G401.6 (cell line): ENCODE measurements around the gene KCNQ1OT1.

Experiments used
- FAIRE-seq: peaks from 2 replicates; lab custom pipeline; 2012; peaks lifted over from hg19 to GRCh38; lab: Jason Lieb, UNC

KCNQ1OT1 gene

DNA sequence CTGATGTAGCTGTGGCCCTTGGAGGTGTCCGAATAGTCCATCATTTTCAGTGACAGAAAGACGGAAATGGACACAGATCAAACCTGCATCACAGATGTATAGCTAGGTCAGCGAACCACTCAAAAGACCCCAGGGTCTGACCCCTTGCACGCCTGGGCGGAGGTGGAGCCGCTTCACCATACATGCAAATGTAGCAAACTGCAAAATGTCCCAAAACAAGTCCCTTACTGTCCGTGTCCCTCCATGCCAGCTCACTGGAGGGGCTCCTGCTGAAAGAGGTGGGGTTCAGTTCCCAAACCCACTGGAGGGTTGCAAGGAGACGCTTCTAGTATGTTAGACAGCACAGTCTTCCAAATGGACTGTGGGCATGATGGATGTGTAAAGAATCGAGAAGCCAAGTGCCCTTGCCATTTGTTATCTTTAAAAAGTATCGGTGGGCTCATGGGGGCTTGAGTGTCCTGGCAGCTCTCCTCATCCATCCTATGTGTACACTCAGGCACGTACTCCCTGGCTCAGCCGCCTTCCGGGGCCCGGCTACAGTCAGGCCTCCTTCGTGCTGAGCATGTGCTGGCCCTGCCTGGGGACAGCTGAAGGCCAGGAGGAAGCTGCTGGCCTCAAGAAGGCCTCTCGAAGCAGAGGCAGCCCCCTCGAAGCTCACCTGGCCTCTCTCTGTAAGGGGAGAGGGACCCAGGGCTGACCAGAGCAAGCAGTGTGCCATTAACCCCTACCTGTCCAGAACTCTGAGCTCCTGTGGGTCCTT is 20.2 kb upstream of the KCNQ1OT1 start:
- FAIRE-seq = no peak

DNA sequence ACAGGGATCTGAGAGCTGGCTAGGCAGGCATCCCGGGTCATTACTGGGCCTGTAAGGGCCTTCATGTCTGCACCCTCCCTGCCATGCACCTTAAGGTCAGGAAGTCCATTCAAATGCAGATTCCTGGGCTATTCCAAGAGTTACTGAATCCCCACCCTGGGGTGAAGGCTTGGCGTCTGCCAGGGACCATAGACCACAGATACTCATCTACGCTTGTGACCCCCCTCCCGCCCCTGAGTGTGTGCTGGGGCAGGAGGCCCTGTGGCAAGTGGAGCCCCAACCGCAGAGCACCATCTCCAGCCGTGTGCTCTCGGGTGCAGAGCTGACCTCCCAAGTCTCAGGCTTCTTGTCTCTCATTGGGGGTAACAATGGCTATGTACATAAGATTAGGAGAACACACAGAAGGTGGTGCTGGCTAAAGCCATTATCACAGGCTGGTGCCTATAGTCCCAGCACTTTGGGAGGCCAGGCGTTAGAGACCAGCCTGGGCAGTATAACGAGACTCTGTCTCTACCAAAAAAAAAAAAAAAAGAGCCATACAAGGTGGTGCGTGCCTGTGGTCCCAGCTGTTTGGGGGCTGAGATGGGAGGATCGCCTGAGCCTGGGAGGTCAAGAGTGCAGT is 19.1 kb upstream of the KCNQ1OT1 start:
- no peak for FAIRE-seq

DNA sequence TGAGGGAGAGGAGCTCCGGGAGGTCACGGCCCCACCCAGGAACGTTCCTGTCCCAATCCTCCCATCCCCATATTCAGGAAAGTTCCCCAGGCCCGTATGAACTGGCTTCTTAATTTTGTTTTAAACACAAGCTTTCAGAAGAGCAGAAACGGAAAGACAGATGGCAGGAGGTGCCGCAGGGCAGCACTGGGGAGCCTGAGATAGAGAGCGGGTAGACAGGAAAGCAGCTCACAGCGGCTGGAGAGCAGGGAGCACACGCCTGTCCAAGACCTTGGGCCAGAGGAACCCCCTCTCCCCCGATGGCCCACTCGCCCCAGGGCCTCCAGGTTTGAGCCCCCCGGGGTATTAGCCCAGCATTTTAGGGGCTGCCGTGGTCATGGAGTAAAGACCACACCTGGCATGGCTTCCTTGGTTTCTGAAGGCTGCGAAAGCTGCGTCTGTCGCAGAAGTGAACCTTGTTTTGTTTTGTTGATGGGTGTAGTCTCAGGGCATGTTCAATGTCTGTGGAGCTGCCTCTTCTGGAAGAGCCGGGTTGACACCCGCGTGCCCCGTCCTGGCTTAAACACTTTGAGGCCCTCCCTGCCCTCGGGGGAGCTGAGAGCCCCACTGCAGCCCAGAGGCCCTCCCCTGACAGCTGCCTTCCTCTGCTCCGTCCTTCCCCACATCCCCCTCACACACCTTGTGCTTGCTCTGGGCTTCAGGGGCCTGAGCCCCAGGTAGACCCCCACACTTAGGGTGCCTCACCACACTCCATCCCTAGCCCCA is 17.9 kb upstream of the KCNQ1OT1 start:
- FAIRE-seq = no peak

DNA sequence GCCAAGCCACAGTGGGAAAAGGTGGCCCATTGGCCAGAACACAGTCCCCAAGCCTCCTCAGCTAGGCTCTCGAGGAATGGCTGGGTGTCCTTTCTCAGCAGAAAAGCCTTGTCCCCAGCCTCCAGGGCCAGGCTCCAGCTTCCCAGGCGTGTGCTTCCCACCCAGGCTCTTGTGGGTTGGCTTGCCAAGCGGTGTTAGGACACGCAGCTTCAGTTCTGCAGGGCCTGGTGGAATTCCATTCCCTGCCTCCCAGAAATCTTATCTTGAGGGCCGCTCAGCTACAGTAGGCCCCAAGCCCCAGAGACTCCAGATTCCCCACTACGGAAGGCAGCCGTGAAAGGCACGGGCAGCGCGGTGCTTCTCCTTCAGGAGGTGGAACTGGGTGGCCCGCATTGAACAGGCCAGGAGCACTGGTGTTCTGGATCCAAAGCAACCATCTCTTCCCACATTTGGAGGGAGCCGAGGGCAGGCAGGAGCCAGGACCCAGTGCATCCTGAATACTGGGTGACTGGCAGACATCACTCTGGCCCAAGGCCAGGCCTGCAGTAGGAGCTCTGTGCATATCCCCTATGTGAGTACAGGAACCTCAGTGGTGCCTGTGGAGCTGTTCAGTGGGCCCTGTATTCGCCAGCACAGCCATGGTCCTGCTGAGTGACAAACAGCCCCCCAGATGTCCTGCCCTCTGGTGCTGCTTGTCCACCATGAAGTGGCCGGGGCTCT is 16.7 kb upstream of the KCNQ1OT1 start:
- no peak for FAIRE-seq

DNA sequence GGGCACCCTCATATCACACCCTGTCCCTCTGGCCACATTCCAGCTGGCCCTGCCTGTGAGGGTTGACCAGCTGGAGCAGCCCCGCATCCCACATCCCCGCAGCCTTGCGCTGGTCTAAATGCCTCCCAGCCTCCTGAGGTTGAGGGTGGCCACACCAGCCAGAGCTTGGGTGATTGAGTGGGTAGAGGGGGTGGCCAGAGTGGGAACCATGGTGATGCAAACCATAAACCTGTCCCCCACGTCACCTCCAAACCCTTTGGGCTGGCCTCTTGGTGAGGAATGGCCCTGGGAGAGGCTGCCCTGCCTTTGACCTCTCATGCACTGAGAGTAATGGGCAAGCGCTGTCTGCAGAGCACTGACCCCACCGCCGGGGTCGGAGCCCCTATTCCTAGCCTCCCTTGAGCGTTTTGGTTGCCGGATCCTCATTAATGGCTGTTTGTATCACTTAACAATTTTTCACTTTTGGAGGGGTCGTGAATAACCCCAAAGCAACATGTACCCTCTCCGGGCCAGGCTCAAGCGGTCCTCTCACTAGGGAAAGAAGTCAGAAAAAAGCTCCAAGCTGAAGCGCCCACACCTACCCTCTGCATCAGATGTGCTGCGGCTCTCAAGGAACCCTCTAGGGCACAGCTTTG is 16.0 kb upstream of the KCNQ1OT1 start:
- no peak for FAIRE-seq

DNA sequence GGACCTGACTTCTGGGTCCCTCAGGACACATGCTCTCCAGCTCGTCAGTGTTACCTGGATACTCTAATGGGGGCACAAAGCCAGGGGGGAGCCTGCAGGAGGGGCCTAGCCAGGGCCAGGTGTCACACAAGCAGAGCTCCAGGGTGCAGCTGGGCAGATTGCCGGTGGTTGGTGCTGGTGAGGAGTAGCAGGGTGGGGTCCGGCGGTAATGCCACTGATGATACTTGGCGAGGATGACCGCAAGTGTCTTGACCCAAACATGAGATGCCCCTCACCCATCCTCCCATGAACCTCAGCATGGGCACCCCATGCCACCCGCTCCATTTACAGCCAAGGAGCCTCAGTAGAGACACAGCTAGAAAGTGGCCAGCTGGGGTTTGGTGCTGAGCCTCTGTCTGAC is 15.1 kb upstream of the KCNQ1OT1 start:
- no peak for FAIRE-seq

DNA sequence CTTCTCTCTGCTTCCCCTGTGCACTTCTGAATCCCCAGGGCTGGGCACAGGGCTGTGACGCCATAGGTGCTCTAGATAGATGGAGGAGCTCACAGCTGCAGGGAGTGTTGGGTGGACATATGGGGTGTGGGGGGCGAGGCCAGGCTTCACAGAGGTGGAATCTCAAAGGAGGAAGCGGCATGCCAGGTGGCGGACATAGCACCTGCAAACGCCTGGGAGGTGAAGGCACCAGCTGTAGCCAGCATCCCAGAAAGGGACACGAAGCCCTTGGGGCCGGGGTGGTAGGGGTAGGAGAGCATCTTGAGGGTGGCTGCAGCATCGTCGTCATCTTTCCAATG is 14.6 kb upstream of the KCNQ1OT1 start:
- no peak for FAIRE-seq

DNA sequence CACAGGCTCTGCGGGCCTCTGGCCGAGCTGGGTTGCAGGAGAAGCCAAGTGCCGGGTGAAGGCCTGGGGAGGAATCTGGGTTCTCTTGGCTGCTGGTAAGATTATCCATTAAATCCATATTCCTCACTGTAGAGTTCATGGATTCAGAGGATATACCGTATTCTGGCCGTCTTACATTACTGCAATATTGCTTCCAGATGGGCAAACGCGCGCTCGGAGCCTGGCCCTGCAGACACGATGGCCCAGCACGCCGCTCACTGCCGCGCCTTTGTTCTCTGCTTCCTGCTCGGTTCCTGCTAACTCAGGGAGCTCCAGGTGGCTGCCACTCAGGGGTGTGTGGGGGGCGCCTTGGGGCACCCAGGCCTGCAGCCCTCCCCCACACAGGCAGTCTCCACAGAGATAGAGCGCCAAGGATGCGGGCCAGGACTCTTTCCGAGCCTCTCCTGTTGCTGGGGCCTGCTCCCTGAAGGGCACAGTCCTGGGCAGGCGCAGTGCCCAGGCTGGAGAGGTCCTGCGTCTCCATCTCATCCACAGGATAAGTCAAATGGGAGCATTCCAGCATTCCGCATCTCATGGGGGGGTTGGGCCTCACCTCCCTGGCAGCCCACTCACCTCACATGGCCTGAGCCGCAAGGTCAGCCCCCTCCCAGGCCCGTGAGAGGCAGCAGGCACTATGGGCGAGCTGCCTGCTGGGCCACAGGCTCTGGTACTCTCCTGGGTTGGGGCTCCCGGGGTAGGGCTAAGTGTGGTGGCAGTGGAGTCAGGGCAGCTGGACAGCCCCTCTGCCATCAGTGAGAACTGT is 14.1 kb upstream of the KCNQ1OT1 start:
- no peak for FAIRE-seq

DNA sequence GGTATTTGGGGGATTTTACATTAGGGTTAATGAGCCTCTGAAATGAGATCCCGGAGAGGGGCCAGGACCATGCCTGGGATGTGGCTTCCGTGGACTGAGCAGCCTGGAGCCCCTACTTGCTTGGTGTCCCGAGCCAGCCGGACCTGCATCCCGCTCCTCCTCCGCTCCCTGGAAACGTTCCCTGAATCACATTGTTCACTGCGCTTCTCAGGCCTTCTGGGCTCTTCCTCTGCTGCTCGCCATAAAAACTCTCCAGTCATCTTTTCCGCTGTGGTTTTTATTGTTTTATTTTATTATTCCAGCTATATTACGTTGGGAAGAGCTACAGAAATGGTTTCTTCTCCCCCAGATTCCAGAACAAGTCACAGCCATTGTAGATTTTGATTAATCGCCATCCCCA is 13.3 kb upstream of the KCNQ1OT1 start:
- FAIRE-seq = no peak

DNA sequence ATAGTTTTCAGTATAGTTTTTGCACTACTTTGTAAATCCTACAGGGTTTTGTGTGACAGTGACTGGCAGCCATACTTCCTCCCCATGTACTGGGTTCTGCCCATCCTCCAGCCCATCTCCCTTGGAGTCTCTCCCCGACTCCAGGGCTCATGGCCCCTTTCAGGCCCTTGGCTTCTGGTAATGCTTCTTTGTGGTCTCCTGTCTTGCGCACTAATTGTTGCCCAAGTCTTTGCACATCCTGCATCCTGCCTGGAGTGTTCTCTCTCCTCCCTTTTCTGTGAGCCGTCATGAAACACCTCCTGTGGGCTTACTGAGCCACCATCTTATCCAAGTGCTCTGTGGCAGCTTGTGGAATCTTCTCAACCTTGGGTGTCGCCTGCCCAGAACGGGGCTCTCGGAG is 11.4 kb upstream of the KCNQ1OT1 start:
- no peak for FAIRE-seq

DNA sequence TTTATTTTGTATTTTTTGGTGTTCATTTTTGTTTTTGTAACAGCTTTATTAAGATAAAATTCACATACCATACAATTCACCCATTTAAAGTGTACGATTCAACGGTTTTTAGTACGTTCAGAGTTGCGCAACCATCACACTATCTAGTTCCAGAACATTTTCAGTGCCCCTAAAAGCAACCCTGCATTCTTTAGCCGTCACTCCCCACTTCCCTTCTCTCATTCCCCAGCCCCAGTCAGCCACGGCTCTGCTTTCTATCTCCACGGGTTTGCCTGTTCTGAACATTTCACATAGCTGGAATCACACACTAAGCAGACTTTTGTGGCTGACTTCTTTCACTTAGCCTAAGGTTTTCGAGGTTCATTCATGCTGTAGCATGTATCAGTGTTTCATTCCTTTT is 9.6 kb upstream of the KCNQ1OT1 start:
- no peak for FAIRE-seq

DNA sequence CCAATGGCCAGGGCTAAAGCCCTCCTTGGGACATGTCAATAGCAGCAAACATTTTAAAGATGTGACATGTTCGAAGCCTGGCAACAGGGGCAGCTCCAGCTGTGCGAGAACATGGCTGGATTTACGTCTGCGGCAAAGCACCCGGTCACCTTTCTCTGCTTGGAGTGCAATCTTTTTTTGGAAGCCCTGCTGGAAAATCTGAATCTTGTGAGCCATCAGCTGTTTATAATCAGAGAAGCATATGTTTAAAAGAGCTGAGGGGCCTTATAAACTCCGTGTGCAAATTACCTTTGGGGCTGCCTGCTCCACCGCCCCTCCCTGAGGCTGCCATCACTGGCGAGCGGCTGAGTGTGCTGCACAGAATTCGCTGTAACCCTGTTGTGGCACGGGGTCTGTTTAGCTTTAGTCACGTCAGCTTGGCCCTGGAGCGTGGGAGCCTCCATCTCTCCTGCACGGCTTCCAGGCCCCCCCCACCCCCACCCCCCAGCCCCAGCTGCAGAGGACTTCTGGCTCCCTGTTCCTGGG is 9.0 kb upstream of the KCNQ1OT1 start:
- FAIRE-seq = no peak

DNA sequence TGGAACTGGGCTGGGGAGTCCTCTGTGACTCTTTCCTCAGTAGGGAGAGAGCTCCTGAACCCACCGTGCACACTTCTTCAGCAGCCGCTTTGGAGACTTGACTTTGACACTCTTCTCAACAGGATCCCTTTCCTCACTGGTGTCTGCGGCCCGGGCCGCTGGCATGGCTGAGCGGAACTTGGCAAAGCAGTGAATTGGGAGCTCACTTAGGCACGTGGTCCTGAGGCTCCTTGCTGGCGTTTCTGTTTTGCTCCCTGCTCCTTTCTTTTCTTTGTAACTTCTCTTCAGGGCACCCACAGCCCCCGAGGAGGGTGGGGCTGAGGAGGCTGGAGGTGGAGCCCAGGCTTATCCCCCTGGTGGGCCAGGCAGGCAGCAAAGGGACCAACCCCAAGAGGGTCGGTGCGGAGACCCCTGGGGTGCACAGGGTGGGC is 8.4 kb upstream of the KCNQ1OT1 start:
- no peak for FAIRE-seq

DNA sequence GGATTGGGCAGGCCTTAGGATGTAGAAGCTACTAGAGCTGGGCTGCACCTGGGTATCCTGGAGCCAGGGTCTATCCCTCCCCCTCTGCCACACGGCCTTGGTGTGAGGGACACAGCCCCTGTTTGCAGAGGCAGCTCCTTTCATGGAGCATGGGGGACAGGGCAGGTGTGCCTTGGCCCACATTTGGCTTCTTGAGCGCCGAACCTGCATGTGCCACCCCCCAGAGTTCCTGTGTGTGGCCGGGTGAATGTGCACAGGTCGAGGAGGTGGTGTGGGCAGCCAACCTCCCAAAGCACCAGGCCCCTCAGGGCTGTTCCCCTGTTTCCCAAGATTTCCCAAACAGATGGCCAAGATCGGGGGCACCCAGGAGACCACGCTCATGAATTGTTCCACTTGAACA is 7.9 kb upstream of the KCNQ1OT1 start:
- no peak for FAIRE-seq

DNA sequence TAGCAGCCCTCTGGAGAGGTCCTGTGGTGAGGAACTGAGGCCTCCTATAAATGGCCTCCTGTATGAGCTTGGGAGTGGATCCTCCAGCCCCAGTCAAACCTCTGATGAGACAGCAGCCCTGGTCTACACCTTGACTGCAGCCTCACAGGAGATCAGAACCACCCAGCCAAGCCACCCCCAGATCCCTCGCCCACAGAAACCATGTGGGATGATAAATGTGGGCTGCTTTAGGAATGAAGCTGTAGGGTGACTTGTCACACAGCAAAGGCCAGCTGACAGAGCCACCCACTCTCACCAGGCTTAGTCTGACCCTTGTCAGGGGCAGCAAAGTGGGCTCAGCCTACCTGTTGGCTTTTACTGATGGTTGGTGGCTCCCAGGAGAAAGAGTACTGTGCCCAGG is 6.5 kb upstream of the KCNQ1OT1 start:
- FAIRE-seq = no peak

DNA sequence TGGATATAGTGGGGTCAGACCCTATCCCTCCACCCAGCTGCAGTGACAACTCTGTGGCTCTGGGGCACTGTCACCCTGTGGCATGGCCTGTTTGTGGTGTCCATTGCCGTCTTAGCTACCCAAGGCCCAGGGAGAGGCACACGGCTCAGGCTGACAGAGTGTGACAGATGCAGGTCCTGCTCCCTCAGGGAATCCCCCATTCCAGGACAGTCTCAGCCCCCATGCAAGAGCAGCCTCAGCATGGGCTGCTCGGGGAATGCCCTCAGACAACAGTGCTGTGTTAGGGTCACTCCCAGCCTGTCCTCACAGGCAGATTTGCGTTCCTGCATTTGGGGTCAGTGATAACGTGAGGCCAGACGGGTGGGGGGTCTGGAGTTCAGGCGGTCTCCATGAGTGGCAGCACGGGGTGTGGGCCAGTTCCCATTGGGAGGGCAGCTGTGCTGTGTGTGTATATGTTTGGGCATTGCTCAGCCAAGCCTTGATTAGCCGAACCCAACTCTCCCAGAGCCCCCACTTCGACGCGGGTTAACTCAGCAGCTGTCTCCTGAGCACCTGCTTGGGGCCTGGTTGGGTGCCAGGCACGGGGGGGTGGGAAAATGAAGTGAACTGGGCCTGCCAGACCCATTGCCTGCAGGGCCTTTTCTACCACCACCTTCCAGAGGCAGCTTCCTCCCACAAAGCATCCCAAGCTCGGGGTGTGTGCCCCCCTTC is 5.3 kb upstream of the KCNQ1OT1 start:
- no peak for FAIRE-seq

DNA sequence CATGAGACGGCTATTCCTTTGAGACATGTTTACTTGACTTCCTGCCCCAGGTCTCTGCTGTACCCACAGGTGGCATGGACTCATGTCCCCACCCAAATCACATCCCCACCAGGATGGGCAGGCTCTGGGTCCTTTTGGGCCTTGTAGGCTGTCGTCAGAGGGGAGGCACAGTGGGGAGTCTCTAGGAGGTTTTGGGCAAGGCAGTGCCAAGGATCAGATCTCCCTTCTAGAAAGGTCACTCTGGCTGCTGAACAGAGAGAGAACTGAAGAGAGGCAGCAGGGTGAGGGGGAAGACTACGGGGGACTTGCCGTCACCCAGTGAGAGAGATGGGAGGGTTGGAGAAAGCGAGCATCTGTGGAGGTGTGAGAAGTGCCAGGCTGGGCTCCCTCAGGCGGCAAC is 4.6 kb upstream of the KCNQ1OT1 start:
- no peak for FAIRE-seq

DNA sequence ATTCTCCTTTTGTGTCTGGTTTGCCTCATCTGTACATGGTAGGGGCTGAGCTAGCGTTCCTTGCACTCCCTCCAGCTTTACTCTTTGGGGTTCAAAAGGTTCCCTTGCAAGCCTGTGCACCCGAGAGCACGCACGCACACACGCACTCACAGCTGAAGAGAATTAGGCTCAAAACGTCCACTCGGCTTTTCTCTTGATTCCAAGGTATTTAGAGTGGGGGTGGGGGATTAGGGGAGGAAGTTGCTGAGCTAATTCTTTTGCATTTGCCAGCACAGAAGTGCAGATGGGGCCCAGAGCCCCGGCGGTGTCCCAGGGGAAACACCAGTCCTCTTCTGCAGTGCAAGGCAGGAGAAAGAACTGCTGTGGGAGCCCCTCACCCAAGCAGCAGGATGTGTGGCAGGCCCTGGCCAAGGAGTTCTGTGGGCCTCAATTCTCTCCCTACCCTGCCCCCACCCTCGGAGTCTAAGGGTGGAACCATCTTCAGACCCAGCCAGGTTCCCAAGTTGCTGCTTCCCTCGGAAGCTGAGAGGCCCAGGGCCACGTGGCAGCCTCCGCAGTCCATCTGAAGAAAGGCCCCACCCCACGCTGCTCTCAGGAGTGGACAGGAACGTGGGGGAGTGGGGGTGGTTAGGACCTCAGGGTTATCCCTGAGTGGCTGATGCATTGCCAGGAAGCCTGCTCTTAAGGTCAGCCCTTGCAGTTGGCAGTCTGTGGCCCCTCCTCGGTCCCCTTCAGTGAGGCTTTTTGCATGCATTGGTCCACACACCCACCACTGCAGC is 3.8 kb upstream of the KCNQ1OT1 start:
- no peak for FAIRE-seq

DNA sequence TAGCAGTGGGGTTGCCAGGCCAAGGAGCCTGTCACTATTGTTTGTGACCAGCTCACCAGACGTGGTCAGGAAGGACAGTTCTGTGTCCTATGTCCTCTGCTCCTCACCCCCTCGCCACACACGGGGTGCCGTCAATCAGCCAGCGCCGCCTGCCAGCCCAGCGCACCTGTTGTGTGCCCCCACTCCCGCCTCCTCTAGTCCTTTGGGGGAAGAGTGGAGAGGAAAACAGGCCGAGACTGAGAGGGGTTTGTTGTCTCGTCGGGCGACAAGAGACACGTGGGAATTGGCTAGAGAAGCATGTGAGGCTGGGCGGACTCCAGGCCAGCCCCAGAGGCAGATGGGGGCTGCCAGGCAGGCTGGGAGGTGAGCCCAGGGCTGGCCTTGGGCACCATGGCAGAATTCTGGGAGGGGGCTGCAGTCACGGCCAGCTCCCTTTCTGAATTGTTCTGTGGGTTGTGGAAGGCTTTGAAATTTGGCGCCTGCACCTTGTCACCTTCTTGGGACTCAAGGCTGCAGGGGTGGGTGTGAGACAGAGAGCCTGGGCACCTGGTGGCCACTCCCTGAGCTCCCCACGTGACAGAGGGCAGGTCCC is 3.1 kb upstream of the KCNQ1OT1 start:
- FAIRE-seq = no peak
